IPS-11a (cell line): ENCODE results near the gene EFCAB6.

ENCODE experiments used
- H3K4me3 ChIP-seq: one replicate; pipeline ENCODE4 v1.5.1; 2013; ENCODE audit warnings: low read depth, low read length, control low read depth

The EFCAB6 gene

GRCh38 chr22:43831561-43832392, 19.7 kb upstream of the EFCAB6 start:
- no peak overlapping the region for H3K4me3 ChIP-seq

- no peak overlapping the region for H3K4me3 ChIP-seq
Measured at GRCh38 chr22:43830931-43831560, 18.9 kb upstream of the EFCAB6 start.

- H3K4me3 ChIP-seq, result no peak overlapping the region
Measured at GRCh38 chr22:43829904-43830851, 18.1 kb upstream of the EFCAB6 start.

- H3K4me3 ChIP-seq, result no peak overlapping the region
Measured at GRCh38 chr22:43828998-43829782, 17.1 kb upstream of the EFCAB6 start.

GRCh38 chr22:43828725-43828997, 16.6 kb upstream of the EFCAB6 start:
- H3K4me3 ChIP-seq, result no peak overlapping the region

GRCh38 chr22:43827926-43828724, 16.0 kb upstream of the EFCAB6 start:
- H3K4me3 ChIP-seq, result no peak overlapping the region

- H3K4me3 ChIP-seq, result no peak overlapping the region
Measured at GRCh38 chr22:43827003-43827735, 15.1 kb upstream of the EFCAB6 start.

GRCh38 chr22:43826142-43827002, 14.3 kb upstream of the EFCAB6 start:
- H3K4me3 ChIP-seq, result no peak overlapping the region

- H3K4me3 ChIP-seq, result no peak overlapping the region
Measured at GRCh38 chr22:43825651-43826050, 13.5 kb upstream of the EFCAB6 start.

- H3K4me3 ChIP-seq, result no peak overlapping the region
Measured at GRCh38 chr22:43824724-43825420, 12.8 kb upstream of the EFCAB6 start.

GRCh38 chr22:43823911-43824665, 12.0 kb upstream of the EFCAB6 start:
- H3K4me3 ChIP-seq, result no peak overlapping the region

- H3K4me3 ChIP-seq, result no peak overlapping the region
Measured at GRCh38 chr22:43823353-43823908, 11.3 kb upstream of the EFCAB6 start.

- no peak overlapping the region for H3K4me3 ChIP-seq
Measured at GRCh38 chr22:43821606-43822425, 9.7 kb upstream of the EFCAB6 start.

- H3K4me3 ChIP-seq, result no peak overlapping the region
Measured at GRCh38 chr22:43820651-43821305, 8.7 kb upstream of the EFCAB6 start.

GRCh38 chr22:43819931-43820640, 8.0 kb upstream of the EFCAB6 start:
- no peak overlapping the region for H3K4me3 ChIP-seq
